ENCODE results near the gene GOLPH3L. TPM values are rescaled to one million over a fixed set of nuclear protein-coding genes. Genes with fewer than 3 reads are reported as not detected.

The GOLPH3L gene
- 13.0 and 14.7 TPM in 2 replicates for total RNA-seq

GRCh38 chr1:150696995-150697927 lies at the start of gene GOLPH3L:
Gene GOLPH3L, minus strand, starts transcription at chr1:150697154. Its CDS starts 2,316 bp downstream, at chr1:150694838.

GRCh38 chr1:150720703-150721102 lies 23.7 kb upstream of the GOLPH3L start, which contains the start of gene HORMAD1:
Gene HORMAD1, minus strand, starts transcription at chr1:150720895. Its CDS starts 1,390 bp downstream, at chr1:150719505.

GRCh38 chr1:150629115-150629928 lies 67.6 kb downstream of the GOLPH3L start, which contains the start of gene ENSA:
Gene ENSA, minus strand, starts transcription at chr1:150629612. Its CDS starts 142 bp downstream, at chr1:150629470.

Small RNA genes lying within 50 kb of the gene (small RNA-seq; reads per million reads assigned to genes)
- gene RF00015 = not detected
- gene RF00561 = not detected
- not detected for gene RNU6-1042P

Other genes with a start within 250 kb of the GOLPH3L start
- gene TARS2, start 209.7 kb downstream of the GOLPH3L start, total RNA-seq = 11.2 and 14.8 TPM in 2 replicates
- 72.5 and 87.1 TPM in 2 replicates for gene ECM1, start 189.0 kb downstream of the GOLPH3L start, total RNA-seq
- not detected in 2 replicates for gene FALEC, start 181.4 kb downstream of the GOLPH3L start, total RNA-seq
- gene ADAMTSL4, start 147.7 kb downstream of the GOLPH3L start, total RNA-seq = 12.3 and 15.7 TPM in 2 replicates
- 173 and 207 TPM in 2 replicates for gene MCL1, start 117.5 kb downstream of the GOLPH3L start, total RNA-seq
- gene ENSA, start 67.5 kb downstream of the GOLPH3L start, total RNA-seq = 62.3 and 63.0 TPM in 2 replicates
- gene HORMAD1, start 23.7 kb upstream of the GOLPH3L start, total RNA-seq = 0.16 TPM in 1 of 2 replicates, not detected in the other
- gene CTSS, start 68.6 kb upstream of the GOLPH3L start, total RNA-seq = 4.7 and 9.4 TPM in 2 replicates
- gene CTSK, start 111.1 kb upstream of the GOLPH3L start, total RNA-seq = 383 and 515 TPM in 2 replicates
- gene ARNT, start 179.4 kb upstream of the GOLPH3L start, total RNA-seq = 50.8 and 68.0 TPM in 2 replicates
- gene CTXND2, start 190.0 kb upstream of the GOLPH3L start, total RNA-seq = not detected in 2 replicates
- gene SETDB1, start 229.2 kb upstream of the GOLPH3L start, total RNA-seq = 40.8 and 49.3 TPM in 2 replicates

Data from hair follicle dermal papilla cell (primary cell).